BLaER1 treated with 17β-estradiol and CSF1 and Interleukin-3, amounts not matched to agents 10 nM and 100 nM (cell line): ENCODE measurements around the gene NEURL1.
A peak's percentile ranks its signal among the peaks of the same experiment; 100 is the strongest.

Experiments used
- H3K27ac ChIP-seq, 11 experiments: shearing (Covaris generic); formaldehyde crosslinking; 2 replicates each; pipeline ENCODE4 v1.8.1; 2022
- H3K27me3 ChIP-seq, 11 experiments: shearing (Covaris generic); formaldehyde crosslinking; 2 replicates each; pipeline ENCODE4 v1.8.1; 2022
- H3K36me3 ChIP-seq, 11 experiments: shearing (Covaris generic); formaldehyde crosslinking; 2 replicates each; pipeline ENCODE4 v1.8.1; 2022
- H3K4me1 ChIP-seq, 10 experiments: shearing (Covaris generic); formaldehyde crosslinking; 2 replicates each; pipeline ENCODE4 v1.8.1; 2022
- H3K4me2 ChIP-seq, 11 experiments: shearing (Covaris generic); formaldehyde crosslinking; 2 replicates each; pipeline ENCODE4 v1.8.1; 2022
- H3K4me3 ChIP-seq, 10 experiments: shearing (Covaris generic); formaldehyde crosslinking; 2 replicates each; pipeline ENCODE4 v1.8.1; 2022
- H3K9ac ChIP-seq, 11 experiments: shearing (Covaris generic); formaldehyde crosslinking; 2 replicates each; pipeline ENCODE4 v1.8.1; 2022
- H3K9me3 ChIP-seq, 11 experiments: shearing (Covaris generic); formaldehyde crosslinking; replicated peaks in 1 of 11; 2 replicates each; pipeline ENCODE4 v1.8.1; 2022
- H4K20me1 ChIP-seq, 11 experiments: shearing (Covaris generic); formaldehyde crosslinking; 2 replicates each; pipeline ENCODE4 v1.8.1; 2022
- Cebpa-rat ChIP-seq, 11 experiments: shearing (Covaris generic); IDR thresholded peaks; 2 replicates each; pipeline ENCODE4 v1.8.1; 2022

Gene NEURL1

GRCh38 chr10:103612462-103613365, 119.2 kb downstream of the NEURL1 start:
- H3K4me2 ChIP-seq, result peak overlapping the region in 3 of 11 experiments; percentile 37 to 79 (median 58); a peak in 6 of 22 replicates
- H3K27ac ChIP-seq, result peak overlapping the region in 1 of 11 experiments; percentile 41; a peak in 1 of 22 replicates
- peaks cover 0 to 17% (median 13%) of the 10 kb centered on the region in 11 experiments; a peak in 15 of 22 replicates for H3K9me3 ChIP-seq
- no peak overlapping the region for H3K9ac ChIP-seq
- TF ChIP-seq Cebpa-rat (IDR thresholded peaks at IDR 0.05), result no peak
- H3K27me3 ChIP-seq, result no peaks in the 10 kb centered on the region
- H3K4me3 ChIP-seq, result no peak overlapping the region
- H3K4me1 ChIP-seq, result peaks cover 5 to 58% (median 13%) of the 10 kb centered on the region in 10 experiments; a peak in 14 of 20 replicates
- H4K20me1 ChIP-seq, result peaks cover 0 to 19% (median 4%) of the 10 kb centered on the region in 11 experiments; a peak in 6 of 22 replicates
- H3K36me3 ChIP-seq, result peaks cover 85 to 97% (median 96%) of the 10 kb centered on the region in 11 experiments

- Histone ChIP-seq H3K36me3 (peaks cover 79 to 98% (median 96%) of the 10 kb centered on the region in 11 experiments), H3K4me1 (peaks cover 9 to 67% (median 18%) of the 10 kb centered on the region in 10 experiments; a peak in 18 of 20 replicates), H3K27me3 (no peaks in the 10 kb centered on the region), H3K9me3 (peaks cover 0 to 8% (median 7%) of the 10 kb centered on the region in 11 experiments; a peak in 13 of 22 replicates), H3K4me3 (no peak overlapping the region), H3K4me2 (peak overlapping the region in 2 of 11 experiments; percentile 58 to 79; a peak in 1 of 22 replicates), H4K20me1 (peaks cover 0 to 28% (median 8%) of the 10 kb centered on the region in 11 experiments; a peak in 7 of 22 replicates), H3K27ac (no peak overlapping the region), H3K9ac (no peak overlapping the region)
- TF ChIP-seq Cebpa-rat (IDR thresholded peaks at IDR 0.05), result no peak
Observed at GRCh38 chr10:103613616-103614015, 120.1 kb downstream of the NEURL1 start.

DNA sequence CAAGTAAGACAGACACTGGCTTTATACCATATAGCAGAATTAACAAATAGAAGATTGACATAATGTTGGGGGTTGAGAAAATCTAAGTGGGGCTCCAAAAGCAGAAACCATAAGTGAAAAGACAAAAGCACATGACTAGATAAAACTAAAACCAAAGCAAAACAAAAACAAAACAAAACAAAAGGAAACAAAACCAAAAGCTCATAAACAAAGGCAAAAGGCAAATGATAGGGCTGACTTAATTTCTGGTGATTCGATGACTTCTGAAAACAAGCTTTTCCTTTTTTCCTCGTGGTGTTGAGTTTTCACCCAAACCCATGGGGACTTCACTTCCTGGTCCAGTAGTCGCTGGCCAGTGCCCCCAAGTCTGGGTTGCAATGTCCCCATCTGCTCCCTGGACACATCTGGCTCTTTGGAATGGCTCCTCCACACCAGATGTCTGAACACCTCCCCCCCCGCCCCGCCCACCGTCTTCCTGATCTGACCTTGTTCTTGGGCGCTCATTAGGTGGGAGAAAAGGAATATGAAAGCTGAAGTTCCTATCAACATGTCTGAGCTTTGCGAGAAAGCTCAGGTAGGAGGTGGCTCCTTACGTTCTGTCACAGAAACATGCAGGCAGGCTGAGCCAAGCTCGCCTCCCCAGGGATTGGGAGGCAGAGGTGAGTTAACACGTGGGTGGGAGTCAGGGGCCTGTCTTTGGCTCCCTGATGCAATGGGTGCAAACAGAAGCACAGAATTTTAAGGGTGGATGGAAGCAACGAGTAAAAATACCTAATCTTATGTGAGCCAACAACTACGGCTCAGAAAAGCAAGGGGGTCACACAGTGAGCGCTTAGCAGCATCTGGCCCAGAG, 121.0 kb downstream of the NEURL1 start:
- Histone ChIP-seq H3K27ac (no peak overlapping the region), H3K4me1 (peaks cover 19 to 76% (median 27%) of the 10 kb centered on the region in 10 experiments)
- no peak for TF ChIP-seq Cebpa-rat (IDR thresholded peaks at IDR 0.05)

GRCh38 chr10:103616705-103617601, 123.4 kb downstream of the NEURL1 start:
- Histone ChIP-seq H3K27me3 (no peaks in the 10 kb centered on the region), H3K4me3 (no peak overlapping the region), H3K9ac (0 out of 22 replicates have a peak overlapping the region, but pooled peaks of 1 of the 11 experiments have one; percentile 2), H3K27ac (no peak overlapping the region; a peak in 1 of 22 replicates), H4K20me1 (peaks cover 0 to 53% (median 17%) of the 10 kb centered on the region in 11 experiments; a peak in 13 of 22 replicates), H3K9me3 (no peaks in the 10 kb centered on the region), H3K36me3 (peaks cover 72 to 98% (median 95%) of the 10 kb centered on the region in 11 experiments), H3K4me1 (peaks cover 31 to 91% (median 45%) of the 10 kb centered on the region in 10 experiments), H3K4me2 (peak overlapping the region in 5 of 11 experiments; percentile 13 to 28 (median 15); a peak in 7 of 22 replicates)
- no peak for TF ChIP-seq Cebpa-rat (IDR thresholded peaks at IDR 0.05)

More for the DNA sequence above, 121.0 kb downstream of the NEURL1 start:
- H4K20me1 ChIP-seq, result peaks cover 0 to 37% (median 9%) of the 10 kb centered on the region in 11 experiments; a peak in 9 of 22 replicates
- H3K27me3 ChIP-seq, result no peaks in the 10 kb centered on the region
- H3K9ac ChIP-seq, result no peak overlapping the region
- no peaks in the 10 kb centered on the region; a peak in 2 of 22 replicates for H3K9me3 ChIP-seq
- peak overlapping the region in 1 of 11 experiments; percentile 58; a peak in 2 of 22 replicates for H3K4me2 ChIP-seq
- H3K36me3 ChIP-seq, result peaks cover 72 to 98% (median 95%) of the 10 kb centered on the region in 11 experiments
- H3K4me3 ChIP-seq, result no peak overlapping the region

- peaks cover 0 to 53% (median 19%) of the 10 kb centered on the region in 11 experiments; a peak in 13 of 22 replicates for H4K20me1 ChIP-seq
- peak overlapping the region in 4 of 11 experiments; percentile 4 to 49 (median 6); a peak in 4 of 22 replicates for H3K27ac ChIP-seq
- H3K4me3 ChIP-seq, result no peak overlapping the region
- TF ChIP-seq Cebpa-rat (IDR thresholded peaks at IDR 0.05), result no peak
- H3K36me3 ChIP-seq, result peaks cover 72 to 98% (median 95%) of the 10 kb centered on the region in 11 experiments
- H3K4me2 ChIP-seq, result peak overlapping the region in 6 of 11 experiments; percentile 13 to 59 (median 16); a peak in 6 of 22 replicates
- H3K9me3 ChIP-seq, result no peaks in the 10 kb centered on the region
- no peaks in the 10 kb centered on the region for H3K27me3 ChIP-seq
- 0 out of 22 replicates have a peak overlapping the region, but pooled peaks of 1 of the 11 experiments have one; percentile 57 for H3K9ac ChIP-seq
- peaks cover 31 to 84% (median 45%) of the 10 kb centered on the region in 10 experiments for H3K4me1 ChIP-seq
Observed at GRCh38 chr10:103617602-103618385, 124.3 kb downstream of the NEURL1 start.

- H3K27me3 ChIP-seq, result no peaks in the 10 kb centered on the region
- H3K9me3 ChIP-seq, result no peaks in the 10 kb centered on the region
- H3K36me3 ChIP-seq, result peaks cover 72 to 98% (median 95%) of the 10 kb centered on the region in 11 experiments
- peak overlapping the region; percentile 39 to 63 (median 52) for H3K4me2 ChIP-seq
- peak overlapping the region in 6 of 11 experiments; percentile 5 to 49 (median 12); a peak in 2 of 22 replicates for H3K27ac ChIP-seq
- peaks cover 31 to 74% (median 45%) of the 10 kb centered on the region in 10 experiments for H3K4me1 ChIP-seq
- peaks cover 0 to 61% (median 19%) of the 10 kb centered on the region in 11 experiments; a peak in 14 of 22 replicates for H4K20me1 ChIP-seq
- no peak overlapping the region for H3K4me3 ChIP-seq
- H3K9ac ChIP-seq, result peak overlapping the region in 7 of 11 experiments; percentile 4 to 57 (median 15); a peak in 8 of 22 replicates
- TF ChIP-seq Cebpa-rat (IDR thresholded peaks at IDR 0.05), result no peak
Observed at GRCh38 chr10:103618575-103619423, 125.3 kb downstream of the NEURL1 start.
